Esophagus (tissue), 2 donors: ENCODE measurements around the gene ADPRHL1. TPM values are rescaled to one million over a fixed set of nuclear protein-coding genes. Genes with fewer than 3 reads are reported as not detected.
"Not testable (repeated sequence)": the region's sequence is repeated elsewhere in the genome, so short reads cannot be mapped to it uniquely, and the experiment has no call there.

Experiments
- H3K27ac ChIP-seq, 2 donors: one replicate each; pipeline ENCODE4 v1.5.1; 2013; ENCODE audit warnings: low read depth in 2 of 2, mild to moderate bottlenecking in 2 of 2, inconsistent platforms in 1 of 2, low read length in 1 of 2, moderate library complexity in 1 of 2
- H3K27me3 ChIP-seq, 2 donors: one replicate each; pipeline ENCODE4 v1.6.1; 2013; ENCODE audit warnings: low read length in 2 of 2, control low read depth in 1 of 2, mild to moderate bottlenecking in 1 of 2; ENCODE audit not compliant: insufficient read depth in 2 of 2, control insufficient read depth in 1 of 2
- H3K36me3 ChIP-seq, 2 donors: one replicate each; pipeline ENCODE4 v1.6.1; 2013; ENCODE audit warnings: low read length in 1 of 2; ENCODE audit not compliant: control insufficient read depth in 2 of 2, insufficient read depth in 2 of 2
- H3K4me1 ChIP-seq, 2 donors: one replicate each; pipeline ENCODE4 v1.6.1; 2013; ENCODE audit warnings: low read length in 1 of 2; ENCODE audit not compliant: control insufficient read depth in 2 of 2, insufficient read depth in 2 of 2
- H3K4me3 ChIP-seq, 2 donors: one replicate each; pipeline ENCODE4 v1.5.1; 2013; ENCODE audit warnings: low read length in 2 of 2, mild to moderate bottlenecking in 2 of 2, low read depth in 1 of 2, moderate library complexity in 1 of 2
- H3K9me3 ChIP-seq, 2 donors: one replicate each; pipeline ENCODE4 v1.6.1; 2013; ENCODE audit warnings: mild to moderate bottlenecking in 2 of 2, low read depth in 1 of 2, low read length in 1 of 2, moderate library complexity in 1 of 2; ENCODE audit not compliant: control insufficient read depth in 2 of 2, insufficient read depth in 1 of 2
- WGBS, 2 donors: extraction: QIAGEN DNeasy Blood & Tissue Kit; methylation state at CpG; one replicate each; pipeline ENCODE4 v1.1.7; 2013; 5-methylcytosine and 5-hydroxymethylcytosine counted together
- polyA plus RNA-seq, 2 donors: library from polyadenylated mRNA; stranded (reverse); fragments of 200-250 nt; gene quantifications; one replicate each; pipeline ENCODE4 v1.2.3, GENCODE V29; 2013
- donor health status: healthy with polysubstance abuse.
- donor health status: Bipolar disorder and iron deficiency.

The ADPRHL1 gene
- polyA plus RNA-seq, 2 donors = 0.51 to 0.89 TPM

DNA sequence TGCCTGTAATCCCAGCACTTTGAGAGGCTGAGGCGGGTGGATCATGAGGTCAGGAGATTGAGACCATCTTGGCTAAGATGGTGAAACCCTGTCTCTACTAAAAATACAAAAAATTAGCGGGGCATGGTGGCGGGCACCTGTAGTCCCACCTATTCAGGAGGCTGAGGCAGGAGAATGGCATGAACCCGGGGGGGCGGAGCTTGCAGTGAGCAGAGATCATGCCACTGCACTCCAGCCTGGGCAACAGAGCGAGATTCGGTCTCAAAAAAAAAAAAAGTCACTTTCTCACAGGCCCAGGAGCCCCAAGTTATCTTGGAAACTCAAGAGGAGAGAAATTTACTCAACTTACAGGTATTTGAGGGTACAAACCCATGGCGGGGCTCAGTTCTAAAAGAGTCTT lies 63.7 kb downstream of the ADPRHL1 start:
- not testable (repeated sequence) for H3K36me3 ChIP-seq, H3K4me3 ChIP-seq, H3K27ac ChIP-seq, H3K27me3 ChIP-seq, H3K4me1 ChIP-seq, H3K9me3 ChIP-seq
- WGBS, 2 donors = 93 to 99% methylated on average over 8 of the region's 8 CpGs

DNA sequence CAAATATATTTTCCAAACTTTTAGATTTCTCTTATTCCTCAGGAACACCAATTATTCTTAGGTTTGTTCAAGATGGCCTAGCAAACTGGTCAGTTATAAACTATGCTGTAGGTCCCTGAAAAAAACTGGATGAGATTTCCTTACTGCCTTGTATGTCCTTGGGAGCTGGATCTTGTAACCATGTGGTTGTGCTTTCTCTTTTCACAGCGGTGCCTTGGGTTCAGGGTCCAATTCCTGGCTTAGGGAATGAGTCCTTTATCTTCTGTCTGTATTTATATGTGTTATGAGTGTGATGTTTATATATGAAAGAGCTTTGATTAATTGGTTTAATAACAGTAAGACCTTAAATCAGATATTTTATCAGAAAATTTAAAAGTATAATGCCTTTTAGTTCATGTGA lies 65.9 kb downstream of the ADPRHL1 start:
- Histone ChIP-seq H3K36me3 (no peaks in the 10 kb centered on the region), H3K4me3 (no peak overlapping the region), H3K27me3 (no peaks in the 10 kb centered on the region), H3K9me3 (no peaks in the 10 kb centered on the region), H3K27ac (no peak overlapping the region), H3K4me1 (no peaks in the 10 kb centered on the region)
- 71 to 96% methylated on average over 1 of the region's 1 CpG for WGBS, 2 donors

GRCh38 chr13:113383089-113383488 lies 70.2 kb downstream of the ADPRHL1 start:
- H3K4me3 ChIP-seq = no peak overlapping the region
- 88 to 93% methylated on average over 9 of the region's 9 CpGs for WGBS, 2 donors
- no peak overlapping the region for H3K27ac ChIP-seq
- H3K9me3 ChIP-seq = no peaks in the 10 kb centered on the region
- H3K27me3 ChIP-seq = no peaks in the 10 kb centered on the region
- H3K4me1 ChIP-seq = no peaks in the 10 kb centered on the region
- no peaks in the 10 kb centered on the region for H3K36me3 ChIP-seq

DNA sequence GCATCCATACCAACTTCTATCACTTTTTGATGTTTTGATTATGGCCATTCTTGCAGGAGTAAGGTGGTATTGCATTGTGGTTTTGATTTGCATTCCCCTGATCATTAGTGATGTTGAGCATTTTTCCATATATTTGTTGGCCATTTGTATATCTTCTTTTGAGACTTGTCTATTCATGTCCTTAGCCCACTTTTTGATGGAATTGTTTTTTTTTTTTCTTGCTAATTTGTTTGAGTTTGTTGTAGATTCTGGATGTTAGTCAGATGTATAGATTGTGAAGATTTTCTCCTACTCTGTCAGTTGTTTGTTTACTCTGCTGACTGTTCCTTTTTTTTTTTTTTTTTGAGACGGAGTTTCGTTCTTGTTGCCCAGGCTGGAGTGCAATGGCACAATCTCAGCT lies 70.7 kb downstream of the ADPRHL1 start:
- H3K4me1 ChIP-seq, H3K27me3 ChIP-seq, H3K4me3 ChIP-seq, H3K9me3 ChIP-seq, H3K27ac ChIP-seq, H3K36me3 ChIP-seq: not testable (repeated sequence)
- 100% methylated on average over 2 of the region's 2 CpGs; no CpG with 5 or more reads in 1 of the 2 donors for WGBS, 2 donors

- 85 to 89% methylated on average over 10 of the region's 10 CpGs for WGBS, 2 donors
- Histone ChIP-seq H3K27ac (no peak overlapping the region), H3K4me1 (no peaks in the 10 kb centered on the region)
These were observed 74.5 kb downstream of the ADPRHL1 start for GRCh38 chr13:113378825-113379224.

GRCh38 chr13:113374511-113375175 lies 78.6 kb downstream of the ADPRHL1 start:
- Histone ChIP-seq H3K4me1 (no peaks in the 10 kb centered on the region), H3K4me3 (no peak overlapping the region), H3K27ac (no peak overlapping the region), H3K9me3 (no peaks in the 10 kb centered on the region), H3K36me3 (no peaks in the 10 kb centered on the region), H3K27me3 (no peaks in the 10 kb centered on the region)
- WGBS, 2 donors = 68 to 74% methylated on average over 8 of the region's 8 CpGs

More at GRCh38 chr13:113378825-113379224, 74.5 kb downstream of the ADPRHL1 start:
- no peak overlapping the region for H3K4me3 ChIP-seq
- H3K27me3 ChIP-seq = no peaks in the 10 kb centered on the region
- no peaks in the 10 kb centered on the region for H3K36me3 ChIP-seq
- no peaks in the 10 kb centered on the region for H3K9me3 ChIP-seq

DNA sequence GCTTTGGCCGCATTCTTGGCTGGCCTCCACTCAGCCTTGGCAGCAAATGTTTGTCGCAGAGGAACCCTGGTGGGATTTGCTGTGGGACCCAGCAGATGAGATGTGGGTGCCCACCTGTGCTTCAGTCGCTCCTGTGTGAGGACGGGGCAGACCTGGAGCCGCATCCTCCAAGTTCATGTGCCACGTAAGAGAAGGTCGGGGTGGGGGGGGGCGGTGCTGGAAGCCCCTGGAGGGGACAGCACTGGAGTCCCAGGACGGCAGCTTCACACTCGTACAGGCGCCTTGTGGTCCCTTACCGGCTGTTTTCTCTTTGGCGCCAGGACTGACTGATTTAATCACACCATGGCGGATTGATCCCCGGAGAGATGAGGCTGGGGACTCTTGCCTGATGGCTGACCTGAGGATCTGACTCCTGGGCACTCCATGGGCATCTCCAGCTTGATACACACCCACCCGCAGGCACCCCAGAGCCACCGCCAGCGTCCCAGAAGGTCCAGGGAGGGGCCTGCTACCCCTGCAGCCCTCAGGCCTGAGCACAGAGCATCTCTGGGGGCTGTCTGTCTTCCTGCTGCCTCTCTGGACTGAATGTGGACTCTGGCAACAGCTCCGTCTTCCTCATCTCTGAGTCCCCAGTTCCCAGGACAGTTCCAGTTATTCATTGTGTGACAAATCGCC lies 79.3 kb downstream of the ADPRHL1 start:
- Histone ChIP-seq H3K27ac (no peak overlapping the region), H3K9me3 (no peaks in the 10 kb centered on the region), H3K4me1 (no peaks in the 10 kb centered on the region), H3K27me3 (no peaks in the 10 kb centered on the region), H3K4me3 (no peak overlapping the region), H3K36me3 (no peaks in the 10 kb centered on the region)
- WGBS, 2 donors = 82 to 84% methylated on average over 20 of the region's 20 CpGs

- not testable (repeated sequence) for H3K4me1 ChIP-seq, H3K27ac ChIP-seq, H3K4me3 ChIP-seq, H3K27me3 ChIP-seq, H3K36me3 ChIP-seq, H3K9me3 ChIP-seq
- 85 to 92% methylated on average over 3 of the region's 3 CpGs for WGBS, 2 donors
These were observed 81.6 kb downstream of the ADPRHL1 start for GRCh38 chr13:113371701-113372100.

DNA sequence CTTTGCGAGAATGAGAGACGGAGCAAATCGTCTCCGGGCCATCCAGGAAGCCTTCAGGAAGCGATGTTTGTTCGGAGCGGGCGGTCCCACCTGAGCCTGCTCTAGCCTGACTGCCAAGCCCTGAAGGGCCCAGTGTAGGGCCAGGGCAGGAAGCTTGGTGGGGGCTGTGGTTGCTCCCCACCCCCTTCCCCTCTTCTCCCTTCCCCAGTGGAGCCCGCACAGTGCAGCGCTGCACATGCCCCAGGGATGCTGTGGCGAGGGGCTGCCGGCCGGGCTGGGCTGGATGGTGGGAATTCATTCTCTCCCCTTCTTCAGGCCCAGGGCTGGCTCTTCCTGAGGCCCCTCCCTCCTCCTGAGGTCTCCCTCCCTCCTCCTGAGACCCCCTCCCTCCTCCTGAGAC lies 82.2 kb downstream of the ADPRHL1 start:
- Histone ChIP-seq H3K36me3 (no peaks in the 10 kb centered on the region), H3K4me3 (no peak overlapping the region), H3K27me3 (no peaks in the 10 kb centered on the region), H3K4me1 (no peaks in the 10 kb centered on the region), H3K9me3 (no peaks in the 10 kb centered on the region), H3K27ac (no peak overlapping the region)
- 67 to 78% methylated on average over 8 to 13 of the region's 13 CpGs for WGBS, 2 donors

DNA sequence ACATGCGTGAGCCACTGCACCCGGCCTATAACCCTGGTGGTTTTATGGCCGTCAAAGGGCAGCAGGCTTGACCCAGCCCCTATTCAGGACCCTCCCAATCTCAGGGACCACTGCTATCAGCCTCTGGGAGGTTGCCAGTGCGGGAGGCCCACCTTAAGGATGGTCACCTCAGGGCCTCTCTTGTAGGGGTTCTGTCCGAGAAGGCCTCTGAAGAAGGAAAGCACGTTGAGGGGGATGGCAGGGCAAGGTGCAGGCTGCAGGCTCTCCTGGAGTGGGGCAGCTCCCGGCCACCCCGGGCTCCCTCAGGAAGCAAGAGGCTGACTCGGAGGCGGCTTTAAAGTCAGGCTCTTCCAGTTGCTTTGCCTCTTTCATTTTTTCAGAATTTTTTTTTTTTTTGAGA lies 83.4 kb downstream of the ADPRHL1 start:
- Histone ChIP-seq H3K27me3 (no peaks in the 10 kb centered on the region), H3K27ac (no peak overlapping the region), H3K4me1 (no peaks in the 10 kb centered on the region), H3K4me3 (no peak overlapping the region), H3K36me3 (no peaks in the 10 kb centered on the region), H3K9me3 (no peaks in the 10 kb centered on the region)
- 89 to 94% methylated on average over 10 of the region's 10 CpGs for WGBS, 2 donors
